Neutrophil (primary cell): ENCODE data around the gene CDT1.

Source experiments
- H3K27ac ChIP-seq: fragments of 200-600 bp; sonication (generic); 2 replicates; pipeline ENCODE4 v1.5.1; 2016; ENCODE audit warnings: mild to moderate bottlenecking, moderate library complexity
- H3K27me3 ChIP-seq: fragments of 200-600 bp; sonication (generic); 2 replicates; pipeline ENCODE4 v1.6.0; 2016; ENCODE audit warnings: mild to moderate bottlenecking
- H3K36me3 ChIP-seq: fragments of 200-600 bp; sonication (generic); 2 replicates; pipeline ENCODE4 v1.5.1; 2017
- H3K4me1 ChIP-seq, 2 experiments: fragments of 200-600 bp in 1 of 2; sonication (generic) in 1 of 2; 1 replicate in 1 of 2; 2 replicates in 1 of 2; pipeline versions ENCODE4 v1.5.1 to v1.6.1; 2013 to 2016; ENCODE audit warnings: low read depth in 1 of 2, low read length in 1 of 2, mild to moderate bottlenecking in 1 of 2, moderate library complexity in 1 of 2; ENCODE audit not compliant: control insufficient read depth in 1 of 2, insufficient read depth in 1 of 2
- H3K4me3 ChIP-seq, 2 experiments: fragments of 200-600 bp in 1 of 2; sonication (generic) in 1 of 2; 1 replicate in 1 of 2; 2 replicates in 1 of 2; pipeline ENCODE4 v1.5.1; 2013 to 2016; ENCODE audit warnings: low read depth in 1 of 2, low read length in 1 of 2, mild to moderate bottlenecking in 1 of 2, moderate library complexity in 1 of 2
- H3K9me3 ChIP-seq: fragments of 200-600 bp; sonication (generic); 2 replicates; pipeline ENCODE4 v1.5.1; 2016
- CTCF ChIP-seq: fragments of 200-600 bp; sonication (generic); IDR thresholded peaks from 2 replicates; pipeline ENCODE4 v1.5.1; 2016; ENCODE audit warnings: antibody characterized with exemption

CDT1 gene

GRCh38 chr16:88837806-88838205 is 34.2 kb downstream of the CDT1 start:
- no peak overlapping the region for H3K27ac ChIP-seq
- no peak overlapping the region for H3K4me3 ChIP-seq
- no peaks in the 10 kb centered on the region for H3K27me3 ChIP-seq
- H3K9me3 ChIP-seq: no peaks in the 10 kb centered on the region
- peaks cover 89% of the 10 kb centered on the region for H3K36me3 ChIP-seq
- H3K4me1 ChIP-seq: peaks cover 40 to 44% of the 10 kb centered on the region in 2 experiments
- no peak for TF ChIP-seq CTCF

DNA sequence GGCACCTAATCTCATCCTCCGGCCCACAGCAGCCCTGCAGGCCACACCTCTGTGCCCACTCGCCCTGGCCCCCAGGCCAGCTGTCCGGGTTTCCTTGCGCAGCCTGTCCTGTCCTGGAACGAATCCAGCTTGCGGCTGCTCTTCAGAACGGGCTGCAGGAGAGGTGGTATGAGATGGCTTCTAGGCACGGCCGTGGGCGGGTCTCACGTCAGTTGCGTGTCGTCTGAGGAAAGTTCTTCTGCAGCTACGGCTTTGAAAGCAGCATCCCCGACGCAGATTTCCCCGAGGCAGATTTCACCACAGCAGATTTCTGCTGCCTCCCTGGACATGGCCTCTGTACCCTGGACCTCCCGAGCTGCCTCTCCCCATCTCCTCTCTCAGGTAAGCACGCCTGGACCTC is 35.0 kb downstream of the CDT1 start:
- Histone ChIP-seq H3K4me1 (peaks cover 40 to 46% of the 10 kb centered on the region in 2 experiments), H3K4me3 (no peak overlapping the region), H3K36me3 (peaks cover 95% of the 10 kb centered on the region), H3K27ac (peak overlapping the region; percentile 86), H3K27me3 (no peaks in the 10 kb centered on the region), H3K9me3 (no peaks in the 10 kb centered on the region)
- no peak for TF ChIP-seq CTCF

- Histone ChIP-seq H3K9me3 (no peaks in the 10 kb centered on the region), H3K4me1 (peaks cover 40 to 46% of the 10 kb centered on the region in 2 experiments), H3K27ac (peak overlapping the region; percentile 86), H3K36me3 (peaks cover 95% of the 10 kb centered on the region), H3K4me3 (peak overlapping the region in 1 of 2 experiments; percentile 39), H3K27me3 (no peaks in the 10 kb centered on the region)
- TF ChIP-seq CTCF: peak; percentile 74
Observed at GRCh38 chr16:88839026-88839529, 35.5 kb downstream of the CDT1 start.

GRCh38 chr16:88839745-88840599 is 36.4 kb downstream of the CDT1 start:
- H3K36me3 ChIP-seq: peaks cover 94% of the 10 kb centered on the region
- no peak for TF ChIP-seq CTCF

GRCh38 chr16:88840600-88841215 is 37.1 kb downstream of the CDT1 start:
- TF ChIP-seq CTCF: no peak
- peaks cover 40 to 46% of the 10 kb centered on the region in 2 experiments for H3K4me1 ChIP-seq
- H3K27ac ChIP-seq: peak overlapping the region; percentile 86
- no peaks in the 10 kb centered on the region for H3K27me3 ChIP-seq
- peak overlapping the region; percentile 37 to 39 for H3K4me3 ChIP-seq
- no peaks in the 10 kb centered on the region for H3K9me3 ChIP-seq
- peaks cover 92% of the 10 kb centered on the region for H3K36me3 ChIP-seq

More at GRCh38 chr16:88839745-88840599, 36.4 kb downstream of the CDT1 start:
- no peaks in the 10 kb centered on the region for H3K27me3 ChIP-seq
- H3K4me3 ChIP-seq: peak overlapping the region; percentile 37 to 39
- H3K27ac ChIP-seq: peak overlapping the region; percentile 86
- H3K9me3 ChIP-seq: no peaks in the 10 kb centered on the region
- H3K4me1 ChIP-seq: peaks cover 40 to 46% of the 10 kb centered on the region in 2 experiments
